ENCODE data around the gene VCL. TPM values are rescaled to one million over a fixed set of nuclear protein-coding genes. Genes with fewer than 3 reads are reported as not detected.
"Not testable (repeated sequence)": the region's sequence is repeated elsewhere in the genome, so short reads cannot be mapped to it uniquely, and the experiment has no call there.

VCL gene
- total RNA-seq, 1 experiment from 2014 or later: 106 TPM

DNA sequence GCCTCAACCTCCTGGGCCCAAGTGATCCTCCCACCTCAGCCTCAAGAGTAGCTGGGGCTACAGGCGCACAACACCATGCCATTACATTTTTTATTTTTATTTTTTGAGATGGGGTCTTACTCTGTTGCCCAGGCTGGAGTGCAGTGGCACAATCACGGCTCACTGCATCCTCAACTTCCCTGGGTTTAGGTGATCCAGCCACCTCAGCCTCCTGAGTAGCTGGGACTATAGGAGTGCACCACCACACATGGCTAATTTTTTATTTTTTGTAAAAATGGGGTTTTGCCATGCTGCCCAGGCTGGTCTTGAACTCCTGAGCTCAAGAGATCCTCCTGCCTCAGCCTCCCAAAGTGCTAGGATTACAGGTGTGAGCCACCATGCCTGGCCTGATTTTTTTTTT is 64.1 kb downstream of the VCL start:
- H4K20me1 ChIP-seq (ENCODE audit: insufficient read depth); POLR2A ChIA-PET; H3K9ac ChIP-seq (ENCODE audit: low read length); ATAC-seq; H3K27me3 ChIP-seq (ENCODE audit: insufficient read depth, low read length); H3K9me2 ChIP-seq (ENCODE audit: insufficient read depth); H3K4me3 ChIP-seq (replicated peaks in 1 of 2; ENCODE audit: low read depth in 1 of 2, low read length in 2 of 2); H2AFZ ChIP-seq (ENCODE audit: low read depth, low read length, poor library complexity, severe bottlenecking); H3K9me3 ChIP-seq (ENCODE audit: control insufficient read depth in 1 of 2, insufficient read depth in 1 of 2, low read depth in 1 of 2, low read length in 2 of 2); RAD21 ChIA-PET (ENCODE audit: low non-redundant PET in 1 of 2, low total read pairs in 2 of 2, uncharacterized antibody in 2 of 2, unreplicated experiment in 2 of 2); BruUV-seq (replicated peaks); DNase-seq (ENCODE audit: low read depth, low spot score); H3K27ac ChIP-seq (ENCODE audit: low read depth, low read length); intact Hi-C loops (cut with micrococcal nuclease); CTCF ChIA-PET; H3K4me2 ChIP-seq (ENCODE audit: low read length): not testable (repeated sequence)
- Histone ChIP-seq H3K79me2 (ENCODE audit: insufficient read depth, low read length) (peaks cover 94% of the 10 kb centered on the region), H3K4me1 (ENCODE audit: control insufficient read depth in 1 of 2, insufficient read depth in 2 of 2, low read length in 2 of 2) (peaks cover 7 to 19% of the 10 kb centered on the region in 2 experiments), H3K36me3 (ENCODE audit: control insufficient read depth in 1 of 2, insufficient read depth in 2 of 2, low read length in 2 of 2) (peaks cover 0 to 17% of the 10 kb centered on the region in 2 experiments; a peak in 1 of 4 replicates)

DNA sequence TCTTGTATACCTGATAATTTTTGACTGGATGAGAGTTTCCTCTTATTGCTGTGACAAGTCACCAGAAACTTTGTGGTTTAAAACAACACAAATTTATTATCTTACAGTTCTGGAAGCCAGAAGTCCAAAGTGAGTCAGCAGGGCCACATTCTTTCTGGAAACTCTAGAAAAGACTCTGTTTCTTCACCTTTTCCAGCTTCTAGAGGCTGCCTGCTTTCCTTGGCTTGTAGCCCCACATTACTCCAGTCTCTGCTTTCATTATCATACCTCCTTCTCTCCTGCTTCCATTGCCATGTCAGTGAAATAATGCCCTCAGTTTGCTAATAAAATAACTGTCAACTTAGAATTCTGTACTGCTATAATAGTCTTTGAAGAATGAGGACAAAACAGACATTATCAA is 65.3 kb downstream of the VCL start:
- Histone ChIP-seq H3K4me1 (ENCODE audit: control insufficient read depth in 1 of 2, insufficient read depth in 2 of 2, low read length in 2 of 2) (peaks cover 0 to 8% of the 10 kb centered on the region in 2 experiments; a peak in 1 of 4 replicates), H3K9me2 (ENCODE audit: insufficient read depth) (no peaks in the 10 kb centered on the region), H3K4me3 (replicated peaks in 1 of 2; ENCODE audit: low read depth in 1 of 2, low read length in 2 of 2) (no peak overlapping the region), H3K36me3 (ENCODE audit: control insufficient read depth in 1 of 2, insufficient read depth in 2 of 2, low read length in 2 of 2) (peaks cover 0 to 17% of the 10 kb centered on the region in 2 experiments; a peak in 1 of 4 replicates), H3K4me2 (ENCODE audit: low read length) (no peak overlapping the region), H3K79me2 (ENCODE audit: insufficient read depth, low read length) (peaks cover 92% of the 10 kb centered on the region), H3K9me3 (ENCODE audit: control insufficient read depth in 1 of 2, insufficient read depth in 1 of 2, low read depth in 1 of 2, low read length in 2 of 2) (no peaks in the 10 kb centered on the region), H4K20me1 (ENCODE audit: insufficient read depth) (peaks cover 5% of the 10 kb centered on the region; the same call in 1 of the 2 replicates), H3K27me3 (ENCODE audit: insufficient read depth, low read length) (no peaks in the 10 kb centered on the region), H2AFZ (ENCODE audit: low read depth, low read length, poor library complexity, severe bottlenecking) (no peak overlapping the region), H3K27ac (ENCODE audit: low read depth, low read length) (no peak overlapping the region), H3K9ac (ENCODE audit: low read length) (no peak overlapping the region)
- intact Hi-C loops (cut with micrococcal nuclease): no loop called here
- ChIA-PET RAD21 (ENCODE audit: low non-redundant PET in 1 of 2, low total read pairs in 2 of 2, uncharacterized antibody in 2 of 2, unreplicated experiment in 2 of 2) (no interaction called here), CTCF (no interaction called here), POLR2A (no interaction called here)
- ATAC-seq: no peak
- no TSS peak for BruUV-seq (replicated peaks)
- DNase-seq (ENCODE audit: low read depth, low spot score): no peak
- TF ChIP-seq SP1 (IDR thresholded peaks at IDR 0.05; ENCODE audit: low read depth) (no peak), ELF1 (IDR thresholded peaks at IDR 0.05; ENCODE audit: borderline replicate concordance, low read depth) (no peak), POLR2AphosphoS5 (IDR thresholded peaks at IDR 0.05; ENCODE audit: low read depth, low read length) (no peak), CBX3 (IDR thresholded peaks at IDR 0.05; ENCODE audit: low read depth) (no peak; the same call in 1 of the 2 replicates), ZNF274 (IDR thresholded peaks at IDR 0.05; ENCODE audit: low read depth, low read length) (no peak), ZFX (IDR thresholded peaks at IDR 0.05) (no peak), EZH2 (IDR thresholded peaks at IDR 0.05) (no peak), JUND (IDR thresholded peaks at IDR 0.05) (no peak), EGR1 (IDR thresholded peaks at IDR 0.05; ENCODE audit: low read depth) (no peak), EZH2phosphoT487 (IDR thresholded peaks at IDR 0.05; ENCODE audit: borderline replicate concordance) (no peak), SRF (IDR thresholded peaks at IDR 0.05; ENCODE audit: low read depth) (no peak), RAD21 (IDR thresholded peaks at IDR 0.05; ENCODE audit: low read depth) (no peak), SIN3A (IDR thresholded peaks at IDR 0.05; ENCODE audit: low read depth) (no peak), POLR2A (IDR thresholded peaks at IDR 0.05; ENCODE audit: borderline replicate concordance, extremely low read depth, insufficient read depth, insufficient read length) (no peak)
- TF ChIP-seq, protein P1, sequence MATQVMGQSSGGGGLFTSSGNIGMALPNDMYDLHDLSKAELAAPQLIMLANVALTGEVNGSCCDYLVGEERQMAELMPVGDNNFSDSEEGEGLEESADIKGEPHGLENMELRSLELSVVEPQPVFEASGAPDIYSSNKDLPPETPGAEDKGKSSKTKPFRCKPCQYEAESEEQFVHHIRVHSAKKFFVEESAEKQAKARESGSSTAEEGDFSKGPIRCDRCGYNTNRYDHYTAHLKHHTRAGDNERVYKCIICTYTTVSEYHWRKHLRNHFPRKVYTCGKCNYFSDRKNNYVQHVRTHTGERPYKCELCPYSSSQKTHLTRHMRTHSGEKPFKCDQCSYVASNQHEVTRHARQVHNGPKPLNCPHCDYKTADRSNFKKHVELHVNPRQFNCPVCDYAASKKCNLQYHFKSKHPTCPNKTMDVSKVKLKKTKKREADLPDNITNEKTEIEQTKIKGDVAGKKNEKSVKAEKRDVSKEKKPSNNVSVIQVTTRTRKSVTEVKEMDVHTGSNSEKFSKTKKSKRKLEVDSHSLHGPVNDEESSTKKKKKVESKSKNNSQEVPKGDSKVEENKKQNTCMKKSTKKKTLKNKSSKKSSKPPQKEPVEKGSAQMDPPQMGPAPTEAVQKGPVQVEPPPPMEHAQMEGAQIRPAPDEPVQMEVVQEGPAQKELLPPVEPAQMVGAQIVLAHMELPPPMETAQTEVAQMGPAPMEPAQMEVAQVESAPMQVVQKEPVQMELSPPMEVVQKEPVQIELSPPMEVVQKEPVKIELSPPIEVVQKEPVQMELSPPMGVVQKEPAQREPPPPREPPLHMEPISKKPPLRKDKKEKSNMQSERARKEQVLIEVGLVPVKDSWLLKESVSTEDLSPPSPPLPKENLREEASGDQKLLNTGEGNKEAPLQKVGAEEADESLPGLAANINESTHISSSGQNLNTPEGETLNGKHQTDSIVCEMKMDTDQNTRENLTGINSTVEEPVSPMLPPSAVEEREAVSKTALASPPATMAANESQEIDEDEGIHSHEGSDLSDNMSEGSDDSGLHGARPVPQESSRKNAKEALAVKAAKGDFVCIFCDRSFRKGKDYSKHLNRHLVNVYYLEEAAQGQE (IDR thresholded peaks at IDR 0.05; ENCODE audit: low read depth): no peak
- TF ChIP-seq, protein P2, sequence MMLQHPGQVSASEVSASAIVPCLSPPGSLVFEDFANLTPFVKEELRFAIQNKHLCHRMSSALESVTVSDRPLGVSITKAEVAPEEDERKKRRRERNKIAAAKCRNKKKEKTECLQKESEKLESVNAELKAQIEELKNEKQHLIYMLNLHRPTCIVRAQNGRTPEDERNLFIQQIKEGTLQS (IDR thresholded peaks at IDR 0.05): no peak
- TF ChIP-seq, protein P3, sequence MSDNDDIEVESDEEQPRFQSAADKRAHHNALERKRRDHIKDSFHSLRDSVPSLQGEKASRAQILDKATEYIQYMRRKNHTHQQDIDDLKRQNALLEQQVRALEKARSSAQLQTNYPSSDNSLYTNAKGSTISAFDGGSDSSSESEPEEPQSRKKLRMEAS (IDR thresholded peaks at IDR 0.05): no peak
- TF ChIP-seq, protein P4, sequence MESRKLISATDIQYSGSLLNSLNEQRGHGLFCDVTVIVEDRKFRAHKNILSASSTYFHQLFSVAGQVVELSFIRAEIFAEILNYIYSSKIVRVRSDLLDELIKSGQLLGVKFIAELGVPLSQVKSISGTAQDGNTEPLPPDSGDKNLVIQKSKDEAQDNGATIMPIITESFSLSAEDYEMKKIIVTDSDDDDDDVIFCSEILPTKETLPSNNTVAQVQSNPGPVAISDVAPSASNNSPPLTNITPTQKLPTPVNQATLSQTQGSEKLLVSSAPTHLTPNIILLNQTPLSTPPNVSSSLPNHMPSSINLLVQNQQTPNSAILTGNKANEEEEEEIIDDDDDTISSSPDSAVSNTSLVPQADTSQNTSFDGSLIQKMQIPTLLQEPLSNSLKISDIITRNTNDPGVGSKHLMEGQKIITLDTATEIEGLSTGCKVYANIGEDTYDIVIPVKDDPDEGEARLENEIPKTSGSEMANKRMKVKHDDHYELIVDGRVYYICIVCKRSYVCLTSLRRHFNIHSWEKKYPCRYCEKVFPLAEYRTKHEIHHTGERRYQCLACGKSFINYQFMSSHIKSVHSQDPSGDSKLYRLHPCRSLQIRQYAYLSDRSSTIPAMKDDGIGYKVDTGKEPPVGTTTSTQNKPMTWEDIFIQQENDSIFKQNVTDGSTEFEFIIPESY (IDR thresholded peaks at IDR 0.05; ENCODE audit: extremely low read depth, insufficient replicate concordance, low read length): no peak

All from HCT116 (cell line).